Mesodermal cell (in vitro differentiated cells): Measurements from ENCODE around the gene TMPRSS2.

Source experiments
- H3K27ac ChIP-seq: 2 replicates; pipeline ENCODE4 v1.7.0; 2013; ENCODE audit warnings: mild to moderate bottlenecking, low read depth, low read length, moderate library complexity; ENCODE audit not compliant: severe bottlenecking
- H3K36me3 ChIP-seq: 2 replicates; pipeline ENCODE4 v1.7.1; 2013; ENCODE audit warnings: mild to moderate bottlenecking, low read length, moderate library complexity; ENCODE audit not compliant: control insufficient read depth, insufficient read depth
- H3K4me1 ChIP-seq: one replicate; pipeline ENCODE4 v1.7.1; 2013; ENCODE audit warnings: mild to moderate bottlenecking, low read length; ENCODE audit not compliant: insufficient read depth, control insufficient read depth, poor library complexity, severe bottlenecking
- H3K4me3 ChIP-seq: 2 replicates; pipeline ENCODE4 v1.7.0; 2013; ENCODE audit warnings: low read length, control low read depth, mild to moderate bottlenecking; ENCODE audit not compliant: insufficient read depth, poor library complexity, severe bottlenecking; ENCODE audit errors: extremely low read depth
- H3K9me3 ChIP-seq: 2 replicates; pipeline ENCODE4 v1.7.1; 2013; ENCODE audit warnings: mild to moderate bottlenecking, low read length, moderate library complexity; ENCODE audit not compliant: control insufficient read depth
- WGBS, 2 experiments: methylation state at CpG; one replicate each; pipeline ENCODE4 v1.1.5; 2013; ENCODE audit warnings: missing lambda C conversion rate in 2 of 2; ENCODE audit not compliant: insufficient coverage in 2 of 2; 5-methylcytosine and 5-hydroxymethylcytosine counted together

Gene TMPRSS2

GRCh38 chr21:41437729-41438128 is 70.2 kb downstream of the TMPRSS2 start:
- 75 to 79% methylated on average over 1 to 2 of the region's 2 CpGs for WGBS, 2 experiments
- H3K27ac ChIP-seq: no peak overlapping the region
- H3K36me3 ChIP-seq: no peaks in the 10 kb centered on the region
- no peaks in the 10 kb centered on the region for H3K4me1 ChIP-seq
- no peak overlapping the region for H3K4me3 ChIP-seq
- no peaks in the 10 kb centered on the region for H3K9me3 ChIP-seq

GRCh38 chr21:41435706-41436105 is 72.3 kb downstream of the TMPRSS2 start:
- Histone ChIP-seq H3K36me3 (no peaks in the 10 kb centered on the region), H3K4me1 (no peaks in the 10 kb centered on the region), H3K4me3 (no peak overlapping the region), H3K27ac (no peak overlapping the region), H3K9me3 (no peaks in the 10 kb centered on the region)
- WGBS, 2 experiments: 91 to 96% methylated on average over 10 to 11 of the region's 11 CpGs

- 83 to 100% methylated on average over 1 of the region's 2 CpGs for WGBS, 2 experiments
- Histone ChIP-seq H3K9me3 (no peaks in the 10 kb centered on the region), H3K36me3 (no peaks in the 10 kb centered on the region), H3K4me3 (no peak overlapping the region), H3K4me1 (no peaks in the 10 kb centered on the region), H3K27ac (no peak overlapping the region)
These were observed 74.4 kb downstream of the TMPRSS2 start for GRCh38 chr21:41433566-41433965.

GRCh38 chr21:41432562-41433460 is 75.1 kb downstream of the TMPRSS2 start:
- H3K36me3 ChIP-seq: no peaks in the 10 kb centered on the region
- H3K9me3 ChIP-seq: no peaks in the 10 kb centered on the region
- H3K4me1 ChIP-seq: no peaks in the 10 kb centered on the region
- WGBS, 2 experiments: 78% methylated on average over 3 to 5 of the region's 10 CpGs
- H3K4me3 ChIP-seq: no peak overlapping the region
- H3K27ac ChIP-seq: no peak overlapping the region

GRCh38 chr21:41431788-41432548 is 76.0 kb downstream of the TMPRSS2 start:
- H3K36me3 ChIP-seq: no peaks in the 10 kb centered on the region
- no peak overlapping the region for H3K27ac ChIP-seq
- H3K4me3 ChIP-seq: no peak overlapping the region
- 80 to 83% methylated on average over 14 of the region's 16 CpGs for WGBS, 2 experiments
- H3K4me1 ChIP-seq: no peaks in the 10 kb centered on the region
- H3K9me3 ChIP-seq: no peaks in the 10 kb centered on the region

GRCh38 chr21:41429925-41430491 is 78.0 kb downstream of the TMPRSS2 start:
- Histone ChIP-seq H3K4me1 (no peaks in the 10 kb centered on the region), H3K27ac (no peak overlapping the region), H3K4me3 (no peak overlapping the region), H3K36me3 (no peaks in the 10 kb centered on the region), H3K9me3 (no peaks in the 10 kb centered on the region)
- 90 to 91% methylated on average over 3 to 5 of the region's 9 CpGs for WGBS, 2 experiments

GRCh38 chr21:41429305-41429704 is 78.7 kb downstream of the TMPRSS2 start:
- H3K4me1 ChIP-seq: no peaks in the 10 kb centered on the region
- no peak overlapping the region for H3K27ac ChIP-seq
- WGBS, 2 experiments: 92 to 100% methylated on average over 2 of the region's 3 CpGs
- H3K36me3 ChIP-seq: no peaks in the 10 kb centered on the region
- no peaks in the 10 kb centered on the region for H3K9me3 ChIP-seq
- no peak overlapping the region for H3K4me3 ChIP-seq

- Histone ChIP-seq H3K4me3 (no peak overlapping the region), H3K9me3 (no peaks in the 10 kb centered on the region), H3K36me3 (no peaks in the 10 kb centered on the region), H3K27ac (no peak overlapping the region), H3K4me1 (no peaks in the 10 kb centered on the region)
- 82 to 91% methylated on average over 5 to 6 of the region's 6 CpGs for WGBS, 2 experiments
These were observed 79.1 kb downstream of the TMPRSS2 start for GRCh38 chr21:41428847-41429246.

- Histone ChIP-seq H3K4me3 (no peak overlapping the region), H3K27ac (no peak overlapping the region), H3K9me3 (no peaks in the 10 kb centered on the region), H3K4me1 (no peaks in the 10 kb centered on the region), H3K36me3 (no peaks in the 10 kb centered on the region)
- 84 to 95% methylated on average over 7 to 8 of the region's 8 CpGs for WGBS, 2 experiments
These were observed 79.6 kb downstream of the TMPRSS2 start for GRCh38 chr21:41428311-41428710.

- WGBS, 2 experiments: 84 to 94% methylated on average over 7 of the region's 8 CpGs
- Histone ChIP-seq H3K27ac (no peak overlapping the region), H3K4me3 (no peak overlapping the region)
These were observed 80.4 kb downstream of the TMPRSS2 start for GRCh38 chr21:41427556-41427955.

More at GRCh38 chr21:41427556-41427955, 80.4 kb downstream of the TMPRSS2 start:
- Histone ChIP-seq H3K4me1 (no peaks in the 10 kb centered on the region), H3K9me3 (no peaks in the 10 kb centered on the region), H3K36me3 (no peaks in the 10 kb centered on the region)
